Kasumi-1 (cell line): ENCODE measurements around the gene CKS2.
"Not testable (repeated sequence)": the region's sequence is repeated elsewhere in the genome, so short reads cannot be mapped to it uniquely, and the experiment has no call there.

Experiments
- DNase-seq, 2 experiments: peaks; one replicate each; lab custom pipeline; 2025; lab: John Stamatoyannopoulos, UW

CKS2 gene

DNA sequence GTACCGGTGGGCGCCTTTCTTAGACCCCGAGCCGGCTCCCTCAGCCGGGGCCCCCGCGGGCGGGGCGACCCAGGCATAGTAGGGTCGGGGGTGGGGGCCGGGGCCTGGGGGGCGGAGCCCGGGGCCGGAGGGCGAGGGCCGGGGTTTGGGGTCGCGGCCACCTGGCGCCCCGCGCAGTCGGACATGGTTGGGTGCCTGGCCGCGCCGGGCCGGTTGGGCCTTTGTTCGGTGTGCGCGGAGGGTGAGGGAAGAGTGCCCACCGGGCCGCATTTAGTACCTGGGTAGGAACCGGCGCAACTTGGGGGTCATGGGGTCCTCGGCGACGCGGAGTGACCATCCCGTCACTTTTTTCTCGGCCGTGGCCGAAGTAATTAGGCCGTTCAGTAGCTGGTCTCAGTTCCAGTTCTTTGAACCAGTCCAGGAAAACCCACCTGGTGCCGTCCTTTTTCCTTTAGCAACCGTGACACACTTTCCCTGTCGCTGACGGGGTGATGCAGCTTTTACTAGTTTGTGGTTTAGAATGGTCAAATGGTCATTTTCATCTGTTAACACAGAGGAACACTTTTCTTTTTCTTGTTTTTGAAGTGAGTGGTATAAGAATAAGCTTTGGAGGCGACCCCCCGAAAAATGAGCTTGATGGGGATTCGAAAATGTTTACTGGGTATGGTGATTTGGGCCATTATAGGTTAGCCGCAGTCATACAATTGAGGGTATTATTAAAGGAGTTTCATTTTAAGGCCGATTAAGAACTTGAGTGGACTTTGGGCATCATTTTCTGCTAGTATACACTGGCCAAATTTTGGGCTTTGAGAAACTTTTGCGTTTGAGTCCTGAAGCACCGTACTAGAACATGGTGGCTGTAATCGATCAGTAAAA is 589 bp downstream of the CKS2 start:
- no peak for DNase-seq

DNA sequence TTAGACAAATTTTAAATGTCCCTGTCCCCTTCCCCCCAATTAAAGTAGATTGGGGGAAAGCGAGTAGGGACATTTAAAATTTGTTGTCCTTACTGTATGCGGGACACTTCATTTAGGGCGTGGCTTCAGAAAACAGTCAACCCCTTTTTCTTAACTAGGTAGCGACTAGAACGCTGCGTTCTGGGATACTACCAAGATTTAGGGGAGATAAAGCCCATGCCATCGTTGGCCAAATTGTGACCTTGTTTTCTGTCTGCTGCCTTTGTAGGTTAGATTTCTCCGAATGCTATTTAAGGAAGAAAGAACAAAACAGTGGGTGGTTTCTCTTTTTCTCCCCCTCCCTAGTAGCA is 1.2 kb downstream of the CKS2 start:
- DNase-seq: peak; percentile 20 to 46

DNA sequence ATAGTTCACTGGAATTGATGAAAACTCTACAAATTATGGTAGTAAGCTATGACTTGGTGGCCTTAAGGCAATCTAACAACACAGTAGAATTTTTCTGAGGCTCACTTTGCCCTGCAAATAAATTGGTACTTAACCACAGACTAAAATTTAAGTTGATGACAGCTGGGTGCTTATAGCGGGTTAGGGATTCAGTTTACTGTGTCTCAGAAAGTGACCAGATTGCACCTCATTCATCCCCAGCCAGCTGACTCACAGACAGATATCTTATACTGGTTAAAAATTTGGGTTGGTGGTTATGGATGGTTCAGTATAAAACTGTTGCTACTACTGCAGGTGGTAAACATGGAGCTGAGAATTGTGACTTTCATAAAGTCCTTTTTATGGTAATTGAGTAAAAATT is 2.8 kb downstream of the CKS2 start:
- DNase-seq: no peak

DNA sequence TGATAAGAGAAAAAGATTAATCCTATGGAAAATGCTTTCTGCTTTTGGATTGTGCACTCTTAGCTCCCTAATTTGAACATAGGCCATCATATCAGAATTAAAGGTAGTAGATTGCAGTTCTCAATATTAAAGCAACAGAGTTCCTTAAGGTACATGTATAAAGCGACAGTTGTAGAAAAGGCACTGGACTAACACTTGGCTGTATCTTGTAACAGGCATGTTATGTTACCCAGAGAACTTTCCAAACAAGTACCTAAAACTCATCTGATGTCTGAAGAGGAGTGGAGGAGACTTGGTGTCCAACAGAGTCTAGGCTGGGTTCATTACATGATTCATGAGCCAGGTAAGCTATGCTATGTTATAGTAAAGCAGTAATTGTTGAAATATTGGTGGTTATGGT is 4.0 kb downstream of the CKS2 start:
- no peak for DNase-seq

DNA sequence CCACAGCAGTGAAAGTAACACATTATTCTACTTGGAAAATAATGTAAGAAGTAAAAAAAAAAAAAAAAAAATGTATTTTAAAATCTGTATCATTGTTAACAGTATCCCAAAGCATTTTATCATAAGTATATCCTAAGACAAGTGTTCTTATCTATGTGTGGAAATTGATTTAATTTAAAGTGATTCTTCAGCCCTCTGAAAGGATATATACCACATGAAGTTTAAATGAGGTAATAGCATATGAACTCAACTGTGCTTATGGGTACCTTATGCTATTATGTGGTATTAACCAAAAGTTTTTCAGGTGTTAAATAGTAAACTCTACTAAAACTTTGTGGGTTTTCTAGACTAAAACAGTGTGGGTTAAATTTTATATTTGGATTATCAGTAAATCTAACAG is 4.5 kb downstream of the CKS2 start:
- no peak for DNase-seq

DNA sequence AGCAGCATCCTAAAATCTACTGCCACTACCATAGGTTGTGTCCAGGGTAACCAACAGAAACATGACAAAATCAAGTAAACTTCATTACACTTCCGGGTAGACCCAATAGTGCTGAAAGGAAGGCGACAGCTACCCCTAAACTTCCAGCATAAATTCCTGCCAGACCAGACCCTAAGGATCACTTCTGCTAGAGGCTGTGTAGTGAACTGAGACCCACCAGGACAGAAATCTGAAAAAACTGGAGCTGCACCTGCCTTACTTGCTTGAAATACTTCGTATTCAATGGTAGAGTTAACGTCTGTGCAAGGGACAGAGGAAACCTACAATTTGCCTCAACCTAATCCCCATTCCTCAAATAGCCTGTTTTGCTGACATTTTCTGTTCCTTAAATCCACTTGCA is 6.3 kb downstream of the CKS2 start:
- no peak for DNase-seq

DNA sequence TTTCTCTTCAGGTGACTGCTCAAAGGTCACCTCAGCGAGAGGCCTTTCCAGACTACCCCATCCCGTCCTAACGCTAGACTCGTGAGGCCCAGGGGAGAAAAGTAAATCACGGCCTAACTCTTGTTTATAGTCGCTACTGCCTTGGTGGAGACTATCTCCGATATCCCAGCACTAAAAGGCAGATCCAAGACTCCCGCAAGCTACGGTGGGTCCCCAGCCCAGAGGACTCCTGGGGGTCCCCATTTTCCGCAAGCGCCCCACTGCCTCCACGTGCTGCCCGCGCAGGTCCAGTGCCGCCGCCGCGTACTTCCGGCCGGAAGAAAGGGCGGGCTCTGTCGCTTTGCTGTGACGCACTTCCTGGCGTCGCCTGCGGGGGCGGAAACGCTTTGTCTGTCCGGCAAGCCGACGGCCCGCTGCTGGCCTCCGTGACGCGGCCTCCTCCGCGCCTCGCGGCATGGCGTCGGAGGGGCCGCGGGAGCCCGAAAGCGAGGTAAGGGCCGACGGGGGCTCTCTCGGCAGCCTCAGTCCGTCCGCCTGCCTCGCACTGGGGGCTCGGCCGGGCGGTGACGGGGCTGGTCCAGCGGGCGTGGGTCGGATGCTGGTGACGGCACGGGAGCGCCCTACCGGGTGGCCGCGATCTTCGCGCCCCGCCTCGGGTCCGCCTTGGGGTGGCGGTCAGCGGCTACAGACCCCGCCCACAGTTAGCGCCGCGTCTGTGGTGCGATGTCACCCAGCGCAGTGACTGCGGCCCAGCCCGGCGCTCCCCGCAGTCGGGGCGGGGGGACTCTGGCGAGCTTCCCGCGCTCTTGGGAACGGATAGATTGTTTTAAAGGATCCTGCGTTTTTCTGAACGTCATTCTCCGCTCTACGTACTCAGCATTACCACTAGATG is 7.4 kb downstream of the CKS2 start, which contains the start of gene SECISBP2:
TSS of gene SECISBP2 (plus strand) at position 378 of the 892 bp plus-strand sequence. CDS start at position 455, 77 bp downstream.
- DNase-seq: peak; percentile 94 to 97

DNA sequence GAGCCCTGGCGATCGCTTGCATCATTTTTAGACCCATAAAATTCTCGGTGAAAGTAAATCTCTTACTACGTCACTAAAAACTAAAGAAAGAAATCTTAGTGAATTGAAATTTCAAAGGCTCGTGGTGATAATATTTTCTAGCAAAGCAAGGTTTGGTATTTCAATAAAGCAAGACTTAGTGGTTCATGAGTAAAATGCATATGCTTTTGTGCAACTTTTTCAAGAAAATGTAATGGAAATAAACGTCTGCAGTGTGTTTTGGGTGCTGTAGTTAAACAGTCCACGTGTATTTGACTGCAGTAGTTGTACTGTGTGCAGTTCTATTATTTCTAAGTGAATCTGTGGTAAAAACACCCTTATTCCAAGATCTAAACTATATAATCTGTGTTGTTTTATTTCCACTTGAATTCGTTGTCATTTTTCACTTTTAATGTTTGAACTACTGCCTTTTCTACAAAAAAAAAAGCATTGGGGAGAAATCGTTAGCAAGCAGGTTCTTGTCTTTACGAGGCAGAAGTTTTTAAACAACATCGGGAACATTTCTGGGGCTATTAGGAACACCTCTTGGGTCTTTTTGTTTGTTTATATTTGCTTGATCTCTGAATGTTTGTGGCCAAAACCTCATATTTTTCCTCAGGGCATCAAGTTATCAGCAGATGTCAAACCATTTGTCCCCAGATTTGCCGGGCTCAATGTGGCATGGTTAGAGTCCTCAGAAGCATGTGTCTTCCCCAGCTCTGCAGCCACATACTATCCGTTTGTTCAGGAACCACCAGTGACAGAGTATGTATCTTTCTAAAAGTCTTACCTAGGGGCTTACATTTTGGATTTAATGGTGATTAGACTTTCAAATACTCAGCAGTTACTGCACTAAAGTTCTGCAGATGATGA is 8.3 kb downstream of the CKS2 start:
- DNase-seq: peak in 1 of 2 experiments; percentile 16

DNA sequence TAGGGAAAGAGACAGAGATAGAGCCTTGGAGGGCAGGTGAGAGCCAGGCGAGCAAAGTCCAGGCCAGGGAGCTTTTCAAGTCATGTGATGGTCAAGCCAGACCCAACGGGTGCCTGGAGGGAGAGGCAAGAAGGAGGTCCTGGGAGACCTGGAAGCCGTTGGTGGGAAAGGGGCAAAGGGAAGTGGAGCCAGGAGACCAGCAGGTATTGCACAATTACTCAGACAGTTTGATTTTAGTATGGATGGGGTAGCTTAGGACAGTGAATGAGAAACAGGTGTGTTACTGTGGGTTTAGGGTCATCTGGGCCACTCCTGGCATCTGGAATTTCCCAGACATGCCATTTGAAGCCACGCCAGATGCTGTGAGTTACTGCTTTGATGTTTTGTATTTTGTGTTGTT is 12.4 kb downstream of the CKS2 start:
- no peak for DNase-seq

DNA sequence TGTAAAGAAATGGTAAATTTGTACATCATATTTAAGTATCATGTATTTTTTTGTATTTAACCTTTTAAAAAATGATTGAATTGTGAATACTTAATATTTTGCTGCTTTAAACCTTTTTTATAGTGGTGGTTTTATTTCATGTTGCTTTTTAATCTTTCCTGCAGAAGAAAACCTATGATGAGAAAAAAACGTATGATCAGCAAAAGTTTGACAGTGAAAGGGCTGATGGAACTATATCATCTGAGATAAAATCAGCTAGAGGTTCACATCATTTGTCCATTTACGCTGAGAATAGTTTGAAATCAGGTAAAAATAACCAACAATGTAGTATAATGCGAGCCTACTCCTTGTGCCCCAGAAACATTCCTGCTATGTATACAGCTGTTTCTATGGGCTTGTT is 14.7 kb downstream of the CKS2 start:
- no peak for DNase-seq

DNA sequence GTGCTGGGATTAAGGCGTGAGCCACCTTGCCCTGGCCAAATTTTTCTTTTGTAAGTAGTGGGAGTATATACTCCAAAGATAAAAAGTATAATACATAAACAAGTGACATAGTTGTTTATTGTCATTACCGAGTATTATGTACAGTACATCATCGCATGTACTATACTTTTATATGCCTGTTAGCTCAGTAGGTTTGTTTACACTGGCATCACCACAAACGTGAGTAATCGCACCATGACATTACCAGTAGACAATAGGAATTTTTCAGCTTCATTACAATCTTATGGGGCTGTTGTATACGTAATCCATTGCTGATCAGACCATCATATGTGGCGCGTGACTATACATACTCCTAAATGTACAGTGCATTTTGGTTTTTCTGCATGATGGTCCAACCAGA is 17.1 kb downstream of the CKS2 start:
- DNase-seq: no peak

DNA sequence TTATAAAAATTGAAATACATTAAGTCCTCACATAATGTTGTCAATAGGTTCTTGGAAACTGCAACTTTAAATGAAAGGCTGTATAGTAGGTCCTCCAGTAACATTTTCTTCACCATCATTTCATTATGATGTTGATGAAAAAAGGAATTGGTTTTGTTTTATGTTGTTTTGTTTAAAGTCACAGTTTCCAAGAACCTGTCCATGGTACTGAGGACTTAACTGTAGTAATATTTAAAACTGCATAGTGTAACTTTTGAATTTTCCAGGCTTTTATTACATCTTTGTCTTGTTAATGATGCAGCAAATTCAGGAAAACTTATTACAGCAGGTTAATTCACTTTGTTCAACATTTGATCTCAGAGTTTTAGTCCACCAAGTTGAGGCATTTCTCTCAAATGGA is 18.9 kb downstream of the CKS2 start:
- DNase-seq: no peak

DNA sequence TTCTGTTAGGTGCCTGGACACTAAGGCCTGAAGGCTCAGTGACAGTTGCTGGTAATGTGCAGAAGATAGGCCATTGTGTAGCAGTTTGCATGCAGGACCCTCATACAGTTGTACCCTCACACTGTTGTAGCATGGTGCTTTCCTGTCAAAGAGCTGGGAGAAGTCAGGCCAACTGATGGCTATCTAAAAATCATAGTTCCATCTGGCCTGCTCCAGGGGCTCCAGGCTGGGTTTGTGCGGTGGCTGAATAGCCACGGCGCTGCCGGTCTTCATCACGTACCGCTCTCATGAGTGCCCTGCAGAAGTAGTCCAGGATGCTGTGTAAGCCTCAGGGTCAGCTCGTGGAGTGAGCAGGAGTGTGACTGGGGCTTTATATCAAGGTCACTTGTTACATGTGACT is 19.5 kb downstream of the CKS2 start:
- DNase-seq: no peak

DNA sequence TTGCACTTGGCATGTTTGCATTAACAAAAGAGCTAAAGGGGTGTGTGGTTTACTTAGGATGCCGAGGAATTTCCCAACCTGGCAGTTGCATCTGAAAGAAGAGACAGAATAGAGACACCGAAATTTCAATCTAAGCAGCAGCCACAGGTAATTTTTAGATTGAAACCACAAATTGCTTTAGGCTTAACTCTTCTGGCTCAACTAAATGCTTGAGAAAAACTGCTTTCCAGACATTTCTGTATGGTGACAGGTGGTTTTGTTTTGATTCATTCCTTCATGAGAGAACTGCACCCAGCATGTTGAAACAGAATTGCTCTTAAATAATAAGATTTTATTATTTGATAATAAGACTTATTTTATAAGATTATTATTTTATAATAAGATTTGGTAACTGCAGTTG is 28.8 kb downstream of the CKS2 start:
- DNase-seq: no peak

DNA sequence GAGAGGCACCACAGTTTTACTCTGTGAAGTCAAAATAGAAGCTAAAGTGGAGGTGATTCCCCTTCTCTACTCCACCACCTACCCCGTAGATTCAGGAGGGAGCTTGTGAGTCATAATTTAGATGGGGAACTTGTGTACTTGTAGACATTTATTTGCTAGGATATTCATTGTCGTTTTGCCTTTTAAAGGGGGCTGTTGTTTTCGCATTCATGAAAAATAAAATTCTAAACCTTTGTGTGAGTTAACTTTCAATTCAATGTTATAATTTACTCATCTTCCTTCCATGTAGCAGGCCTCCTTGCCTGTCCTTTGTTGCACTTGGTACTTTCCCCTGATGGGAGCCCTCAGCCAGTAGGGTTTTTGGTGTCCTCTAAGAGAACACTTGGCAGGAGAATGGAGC is 29.3 kb downstream of the CKS2 start:
- DNase-seq: no peak

DNA sequence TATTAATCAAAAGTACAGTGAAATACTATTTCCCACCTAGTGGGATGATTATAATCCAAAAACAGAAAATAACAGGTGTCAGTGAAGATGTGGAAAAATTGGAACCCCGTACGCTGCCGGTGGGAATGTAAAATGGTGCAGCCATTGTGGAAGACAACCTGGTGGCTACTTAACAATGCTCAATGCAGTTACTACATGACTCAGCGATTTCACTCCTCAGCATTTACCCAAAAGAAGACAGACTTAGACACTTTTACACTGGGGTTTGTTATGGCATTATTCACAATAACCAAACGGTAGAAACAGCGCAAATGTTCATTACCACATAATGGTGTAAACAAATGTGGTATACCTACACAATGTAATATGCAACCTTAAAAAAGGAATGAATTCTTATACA is 31.2 kb downstream of the CKS2 start:
- DNase-seq: no peak

DNA sequence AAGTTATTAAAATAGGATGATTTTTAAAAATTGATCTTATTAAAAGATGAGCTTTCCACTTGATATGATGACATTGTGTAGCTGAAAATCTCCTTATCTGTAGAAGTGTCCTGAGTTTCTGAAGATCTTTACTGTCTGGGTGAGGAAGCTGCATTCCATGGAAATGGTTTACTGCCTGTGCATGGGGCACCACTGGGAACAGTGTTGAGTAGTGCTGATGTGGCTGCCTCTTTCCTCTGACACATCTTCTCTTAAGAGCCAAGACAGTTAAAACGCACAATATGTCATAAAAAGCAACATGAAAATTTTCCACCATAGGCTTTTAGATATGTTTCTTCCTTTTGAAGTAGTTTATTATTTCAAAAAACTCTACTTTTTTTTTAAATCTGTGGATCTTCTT is 32.0 kb downstream of the CKS2 start:
- DNase-seq: no peak

DNA sequence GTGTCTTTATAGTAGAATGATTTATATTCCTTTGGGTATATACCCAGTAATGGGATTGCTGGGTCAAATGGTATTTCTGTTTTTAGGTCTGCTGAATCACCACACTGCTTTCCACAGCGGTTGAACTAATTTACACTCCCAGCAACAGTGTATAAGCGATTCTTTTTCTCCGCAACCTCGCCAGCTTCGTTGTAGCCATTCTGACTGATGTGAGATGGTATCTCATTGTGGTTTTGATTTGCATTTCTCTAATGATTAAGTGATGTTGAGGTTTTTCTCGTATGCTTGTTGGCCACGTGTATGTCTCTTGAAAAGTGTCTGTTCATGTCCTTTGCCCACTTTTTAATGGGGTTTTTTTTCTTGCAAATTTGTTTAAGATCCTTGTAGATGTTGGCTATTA is 32.8 kb downstream of the CKS2 start:
- not testable (repeated sequence) for DNase-seq

DNA sequence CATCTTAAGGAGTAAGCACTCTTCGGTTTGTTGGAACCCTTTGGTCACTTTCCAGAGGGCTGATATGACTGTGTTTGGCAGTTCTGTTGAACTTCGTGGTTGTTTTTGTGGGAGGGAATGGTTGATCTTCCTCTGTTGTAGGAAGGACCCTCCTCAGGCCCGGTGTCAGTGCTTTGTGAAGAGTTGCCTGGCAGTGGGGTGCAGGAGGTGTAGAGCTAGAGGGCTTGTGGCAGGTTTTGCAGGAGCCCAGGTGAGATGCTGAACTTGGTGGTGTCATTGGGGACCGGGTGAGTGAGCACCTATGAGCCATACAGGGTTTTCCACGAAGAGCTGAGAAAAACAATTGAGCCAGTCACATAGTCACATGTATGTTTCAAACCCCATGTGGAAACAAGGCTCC is 34.5 kb downstream of the CKS2 start:
- no peak for DNase-seq

DNA sequence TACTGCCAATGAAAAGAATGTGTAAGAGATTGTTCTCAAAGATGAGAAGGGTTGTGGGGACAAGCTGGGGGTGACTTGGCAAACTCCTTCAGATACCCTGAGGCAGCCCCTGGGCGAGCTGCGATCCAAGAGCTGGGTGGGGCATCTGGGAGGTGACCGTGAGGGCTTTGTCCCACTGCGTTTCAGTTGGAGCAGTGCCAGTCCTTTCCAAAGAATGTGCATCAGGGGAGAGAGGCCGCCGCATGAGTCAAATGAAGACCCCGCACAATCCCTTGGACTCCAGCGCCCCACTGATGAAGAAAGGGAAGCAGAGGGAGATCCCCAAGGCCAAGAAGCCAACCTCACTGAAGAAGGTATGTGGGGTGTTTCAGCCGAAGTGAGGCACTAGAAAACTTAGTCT is 35.7 kb downstream of the CKS2 start:
- DNase-seq: no peak

DNA sequence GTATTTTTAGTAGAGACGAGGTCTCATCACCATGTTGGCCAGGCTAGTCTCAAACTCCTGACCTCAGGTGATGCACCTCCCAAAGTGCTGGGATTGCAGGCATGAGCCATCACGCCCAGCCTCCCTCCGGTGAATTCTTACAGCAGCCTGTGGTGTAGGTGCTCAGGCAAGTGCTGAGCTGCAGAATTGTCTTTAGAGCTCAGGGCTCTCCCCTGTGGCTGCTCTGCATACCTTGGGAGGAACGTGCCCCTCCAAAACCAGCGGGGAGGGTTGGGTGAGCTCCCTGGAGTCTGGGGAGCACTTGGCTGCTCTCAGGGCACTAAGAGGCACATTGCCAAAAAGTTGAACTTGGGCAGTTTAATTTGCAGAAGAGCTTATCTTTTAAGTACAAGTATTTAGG is 36.7 kb downstream of the CKS2 start:
- no peak for DNase-seq

DNA sequence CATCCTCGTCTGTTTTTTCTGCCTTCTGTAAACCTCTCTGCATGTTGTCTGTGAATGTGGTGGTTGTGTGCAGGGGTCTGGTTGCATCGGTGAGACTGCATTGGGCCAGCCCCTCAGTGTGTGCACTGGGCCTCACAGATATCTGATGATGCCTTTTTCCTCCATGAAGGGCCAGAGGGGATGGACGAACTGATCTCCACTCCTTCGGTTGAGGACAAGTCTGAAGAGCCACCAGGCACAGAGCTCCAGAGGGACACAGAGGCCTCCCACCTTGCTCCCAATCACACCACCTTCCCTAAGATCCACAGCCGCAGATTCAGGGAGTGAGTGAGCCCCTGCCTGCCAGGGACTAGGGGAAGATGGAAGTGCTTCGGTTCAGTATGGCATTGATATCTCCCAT is 38.6 kb downstream of the CKS2 start:
- no peak for DNase-seq
